Ishikawa (cell line): ENCODE results near the gene GRIN2A.

Source experiments
- CEBPB ChIP-seq: IDR thresholded peaks from 2 replicates; pipeline ENCODE4 v1.6.1; 2012
- CREB1 ChIP-seq: IDR thresholded peaks from 2 replicates; pipeline ENCODE4 v1.6.1; 2012; ENCODE audit warnings: low read depth
- EGR1 ChIP-seq: IDR thresholded peaks from 2 replicates; pipeline ENCODE4 v1.6.1; 2012
- EP300 ChIP-seq: IDR thresholded peaks from 2 replicates; pipeline ENCODE4 v1.6.1; 2012; ENCODE audit warnings: borderline replicate concordance
- FOXM1 ChIP-seq: IDR thresholded peaks from 2 replicates; pipeline ENCODE4 v1.6.1; 2012; ENCODE audit warnings: low read depth, borderline replicate concordance
- NFIC ChIP-seq: IDR thresholded peaks from 2 replicates; pipeline ENCODE4 v1.6.1; 2012
- RAD21 ChIP-seq: IDR thresholded peaks from 2 replicates; pipeline ENCODE4 v1.6.1; 2012; ENCODE audit warnings: low read depth
- TAF1 ChIP-seq: IDR thresholded peaks from 2 replicates; pipeline ENCODE4 v1.6.1; 2012; ENCODE audit warnings: low read depth, mild to moderate bottlenecking
- TCF12 ChIP-seq: IDR thresholded peaks from 2 replicates; pipeline ENCODE4 v1.6.1; 2012; ENCODE audit warnings: low read depth
- TEAD4 ChIP-seq: IDR thresholded peaks from 2 replicates; pipeline ENCODE4 v1.6.1; 2012
- YY1 ChIP-seq: IDR thresholded peaks from 2 replicates; pipeline ENCODE4 v1.6.1; 2012; ENCODE audit warnings: low read depth
- ZBTB7A ChIP-seq: IDR thresholded peaks from 2 replicates; pipeline ENCODE4 v1.6.1; 2012; ENCODE audit warnings: low read depth
- TF ChIP-seq, protein P1 (sequence below): IDR thresholded peaks from 2 replicates; pipeline ENCODE4 v1.6.1; 2012; ENCODE audit warnings: low read depth, mild to moderate bottlenecking
- TF ChIP-seq, protein P2 (sequence below): IDR thresholded peaks from 2 replicates; pipeline ENCODE4 v1.6.1; 2012
- TF ChIP-seq, protein P3 (sequence below): IDR thresholded peaks from 2 replicates; pipeline ENCODE4 v1.6.1; 2012

The GRIN2A gene

DNA sequence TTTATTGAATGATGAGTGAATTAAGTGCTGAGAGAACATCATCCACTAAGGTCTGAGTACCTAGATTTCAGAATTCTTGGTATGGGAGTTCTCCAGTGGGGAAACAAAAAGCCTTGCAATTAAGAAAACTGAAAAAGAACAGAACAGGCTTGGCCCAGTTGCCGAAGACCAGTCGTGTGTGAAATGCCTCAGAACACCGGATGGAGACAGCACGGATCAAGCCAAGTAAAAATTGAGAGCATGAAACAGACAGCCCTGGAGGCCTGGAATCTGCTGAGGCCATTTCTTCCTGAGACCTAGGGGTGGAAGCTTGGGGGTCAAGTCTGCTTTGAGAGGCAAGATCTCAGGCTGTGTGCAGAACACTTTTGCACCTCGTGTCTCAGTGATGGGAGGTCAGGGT, 43.3 kb downstream of the GRIN2A start:
- TF ChIP-seq, protein P1, sequence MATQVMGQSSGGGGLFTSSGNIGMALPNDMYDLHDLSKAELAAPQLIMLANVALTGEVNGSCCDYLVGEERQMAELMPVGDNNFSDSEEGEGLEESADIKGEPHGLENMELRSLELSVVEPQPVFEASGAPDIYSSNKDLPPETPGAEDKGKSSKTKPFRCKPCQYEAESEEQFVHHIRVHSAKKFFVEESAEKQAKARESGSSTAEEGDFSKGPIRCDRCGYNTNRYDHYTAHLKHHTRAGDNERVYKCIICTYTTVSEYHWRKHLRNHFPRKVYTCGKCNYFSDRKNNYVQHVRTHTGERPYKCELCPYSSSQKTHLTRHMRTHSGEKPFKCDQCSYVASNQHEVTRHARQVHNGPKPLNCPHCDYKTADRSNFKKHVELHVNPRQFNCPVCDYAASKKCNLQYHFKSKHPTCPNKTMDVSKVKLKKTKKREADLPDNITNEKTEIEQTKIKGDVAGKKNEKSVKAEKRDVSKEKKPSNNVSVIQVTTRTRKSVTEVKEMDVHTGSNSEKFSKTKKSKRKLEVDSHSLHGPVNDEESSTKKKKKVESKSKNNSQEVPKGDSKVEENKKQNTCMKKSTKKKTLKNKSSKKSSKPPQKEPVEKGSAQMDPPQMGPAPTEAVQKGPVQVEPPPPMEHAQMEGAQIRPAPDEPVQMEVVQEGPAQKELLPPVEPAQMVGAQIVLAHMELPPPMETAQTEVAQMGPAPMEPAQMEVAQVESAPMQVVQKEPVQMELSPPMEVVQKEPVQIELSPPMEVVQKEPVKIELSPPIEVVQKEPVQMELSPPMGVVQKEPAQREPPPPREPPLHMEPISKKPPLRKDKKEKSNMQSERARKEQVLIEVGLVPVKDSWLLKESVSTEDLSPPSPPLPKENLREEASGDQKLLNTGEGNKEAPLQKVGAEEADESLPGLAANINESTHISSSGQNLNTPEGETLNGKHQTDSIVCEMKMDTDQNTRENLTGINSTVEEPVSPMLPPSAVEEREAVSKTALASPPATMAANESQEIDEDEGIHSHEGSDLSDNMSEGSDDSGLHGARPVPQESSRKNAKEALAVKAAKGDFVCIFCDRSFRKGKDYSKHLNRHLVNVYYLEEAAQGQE = no peak
- TF ChIP-seq TCF12 (no peak), NFIC (no peak), EGR1 (no peak), EP300 (no peak), ZBTB7A (no peak), TAF1 (no peak), YY1 (no peak), FOXM1 (no peak), RAD21 (no peak), CREB1 (no peak), CEBPB (no peak), TEAD4 (no peak)
- TF ChIP-seq, protein P2, sequence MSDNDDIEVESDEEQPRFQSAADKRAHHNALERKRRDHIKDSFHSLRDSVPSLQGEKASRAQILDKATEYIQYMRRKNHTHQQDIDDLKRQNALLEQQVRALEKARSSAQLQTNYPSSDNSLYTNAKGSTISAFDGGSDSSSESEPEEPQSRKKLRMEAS = no peak
- TF ChIP-seq, protein P3, sequence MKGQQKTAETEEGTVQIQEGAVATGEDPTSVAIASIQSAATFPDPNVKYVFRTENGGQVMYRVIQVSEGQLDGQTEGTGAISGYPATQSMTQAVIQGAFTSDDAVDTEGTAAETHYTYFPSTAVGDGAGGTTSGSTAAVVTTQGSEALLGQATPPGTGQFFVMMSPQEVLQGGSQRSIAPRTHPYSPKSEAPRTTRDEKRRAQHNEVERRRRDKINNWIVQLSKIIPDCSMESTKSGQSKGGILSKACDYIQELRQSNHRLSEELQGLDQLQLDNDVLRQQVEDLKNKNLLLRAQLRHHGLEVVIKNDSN = no peak

DNA sequence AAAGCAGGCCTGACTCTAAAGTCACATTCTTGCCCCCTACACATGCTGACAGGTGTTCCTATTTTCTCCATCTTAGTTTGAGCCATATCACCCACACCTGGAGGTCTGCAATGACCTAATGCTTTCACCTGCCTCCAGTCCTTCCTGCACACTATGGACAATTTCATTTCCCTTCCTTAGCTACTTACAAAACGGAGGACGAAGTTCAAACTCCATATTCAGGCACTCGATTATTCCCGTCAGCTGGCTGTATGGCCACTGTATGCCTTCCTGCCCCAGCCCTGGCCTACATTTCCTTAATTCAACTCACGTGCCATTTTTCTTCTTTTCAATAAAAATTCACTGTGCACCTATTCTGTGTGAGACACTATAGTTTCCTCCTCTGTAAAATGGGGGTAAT, 44.9 kb downstream of the GRIN2A start:
- TF ChIP-seq, protein P1 = no peak
- TF ChIP-seq RAD21 (no peak), EGR1 (no peak), TCF12 (no peak), TEAD4 (no peak), CEBPB (no peak), TAF1 (no peak), CREB1 (no peak), YY1 (no peak), EP300 (no peak), FOXM1 (no peak), NFIC (no peak), ZBTB7A (no peak)
- TF ChIP-seq, protein P2 = no peak
- TF ChIP-seq, protein P3 = no peak

DNA sequence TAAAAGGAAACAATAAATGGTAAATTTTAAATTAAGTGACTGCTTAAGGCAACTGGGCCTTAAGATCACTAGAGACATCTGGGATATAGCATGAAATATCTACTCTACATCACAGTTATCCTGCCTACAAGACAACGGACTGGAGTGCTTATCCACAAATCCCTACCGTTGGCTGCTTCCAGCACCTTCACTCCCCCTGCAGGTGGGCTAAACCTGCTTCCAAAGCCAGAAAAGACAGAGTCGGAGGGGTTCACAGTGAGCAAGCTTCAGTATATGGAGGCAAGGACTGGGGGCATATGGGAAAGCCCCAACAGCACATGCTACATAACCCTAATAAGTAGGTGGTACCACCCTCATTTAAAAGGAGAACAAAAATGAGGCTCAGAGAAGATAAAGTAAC, 45.3 kb downstream of the GRIN2A start:
- TF ChIP-seq FOXM1 (no peak), EP300 (no peak), RAD21 (no peak)
- TF ChIP-seq, protein P1 = no peak
- TF ChIP-seq, protein P2 = no peak

DNA sequence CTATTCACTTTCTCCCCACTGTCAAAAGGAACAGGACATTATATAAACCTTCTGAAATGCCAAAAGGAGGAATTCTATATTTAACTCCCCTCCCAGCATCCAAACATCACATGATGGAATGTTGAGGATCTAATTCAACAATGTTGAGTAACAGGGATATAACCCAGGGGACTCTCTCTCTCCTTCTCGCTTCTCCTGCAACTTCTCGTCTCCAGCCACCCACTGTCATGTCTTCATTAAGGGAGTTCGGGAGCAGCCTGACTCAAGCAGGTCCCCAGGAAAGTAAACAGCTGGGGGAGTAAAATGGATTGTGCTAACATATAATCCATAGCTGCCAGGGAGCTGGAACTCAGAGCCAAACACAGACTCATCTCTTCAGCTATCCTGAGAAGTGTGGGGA, 51.7 kb downstream of the GRIN2A start:
- TF ChIP-seq YY1 (no peak), CREB1 (no peak)
